Ovary (tissue), 1 donor: Measurements from ENCODE around the gene NPAS3.

Experiments
- EP300 ChIP-seq: sonication (generic); formaldehyde crosslinking; IDR thresholded peaks from one replicate; pipeline ENCODE4 v1.6.1; 2017; ENCODE audit warnings: antibody characterized with exemption
- POLR2A ChIP-seq: fragments of 450-650 bp; IDR thresholded peaks from one replicate; pipeline ENCODE4 v1.6.1; 2017; ENCODE audit warnings: antibody characterized with exemption, mild to moderate bottlenecking, moderate library complexity

DNA sequence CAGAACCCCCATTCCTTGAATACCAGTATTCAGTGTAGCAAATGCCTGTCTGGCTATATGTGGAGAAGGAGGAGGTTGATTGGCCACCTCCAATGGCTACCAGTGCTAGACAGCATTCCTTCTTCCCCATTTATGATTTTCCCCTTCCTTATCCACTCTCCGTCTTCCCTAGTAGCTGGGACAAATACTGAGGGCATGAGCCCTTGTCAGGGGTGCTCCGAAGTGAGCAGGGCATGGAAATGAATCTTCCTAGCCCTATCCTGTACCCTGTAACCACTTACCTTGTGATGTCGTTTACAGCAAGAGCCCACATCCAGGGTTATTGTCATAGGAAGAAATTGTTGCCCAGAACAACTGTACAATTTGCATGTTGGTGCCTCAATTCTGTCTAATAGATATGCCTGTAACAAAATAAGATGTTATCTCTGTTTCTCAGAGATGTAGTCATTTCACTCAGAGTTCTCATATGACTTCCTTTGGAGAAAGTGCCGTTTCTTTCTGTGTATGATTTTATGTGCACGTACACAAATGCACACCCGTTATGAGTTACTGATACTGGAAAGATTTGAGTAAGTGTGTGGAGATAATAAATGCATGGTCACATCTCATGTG lies 588.5 kb downstream of the NPAS3 start:
- TF ChIP-seq POLR2A (no peak), EP300 (no peak)
